Astrocyte (in vitro differentiated cells and primary cell): ENCODE data around the gene COL12A1. TPM values are rescaled to one million over a fixed set of nuclear protein-coding genes. Genes with fewer than 3 reads are reported as not detected.

Experiments used
- DNase-seq: peaks from one replicate; pipeline ENCODE4 v3.0.0-alpha.2; 2010; ENCODE audit warnings: low read depth
- FAIRE-seq: peaks from 2 replicates; lab custom pipeline; 2011; peaks lifted over from hg19 to GRCh38; lab: Jason Lieb, UNC
- H2AFZ ChIP-seq: 2 replicates; pipeline ENCODE4 v1.6.0; 2012; ENCODE audit warnings: low read depth, low read length, inconsistent platforms
- H3K27ac ChIP-seq: 2 replicates; pipeline ENCODE4 v1.5.1; 2011; ENCODE audit warnings: low read depth, low read length, inconsistent platforms
- H3K27me3 ChIP-seq: 2 replicates; pipeline ENCODE4 v1.6.0; 2011; ENCODE audit warnings: low read length, inconsistent platforms; ENCODE audit not compliant: insufficient read depth
- H3K36me3 ChIP-seq: 2 replicates; pipeline ENCODE4 v1.5.1; 2011; ENCODE audit warnings: low read length, inconsistent platforms; ENCODE audit not compliant: insufficient read depth
- H3K4me1 ChIP-seq: 2 replicates; pipeline ENCODE4 v1.5.1; 2011; ENCODE audit warnings: low read length, inconsistent platforms; ENCODE audit not compliant: insufficient read depth
- H3K4me2 ChIP-seq: 2 replicates; pipeline ENCODE4 v1.6.0; 2012; ENCODE audit warnings: low read length, inconsistent platforms
- H3K4me3 ChIP-seq: 2 replicates; pipeline ENCODE4 v1.5.1; 2011; ENCODE audit warnings: low read depth, mild to moderate bottlenecking, low read length, inconsistent platforms; ENCODE audit not compliant: insufficient read depth
- H3K79me2 ChIP-seq: 2 replicates; pipeline ENCODE4 v1.6.0; 2012; ENCODE audit warnings: mild to moderate bottlenecking, low read length, inconsistent platforms; ENCODE audit not compliant: insufficient read depth
- H3K9ac ChIP-seq: 2 replicates; pipeline ENCODE4 v1.6.0; 2012; ENCODE audit warnings: mild to moderate bottlenecking, low read length, inconsistent platforms
- H3K9me3 ChIP-seq: 2 replicates; pipeline ENCODE4 v1.5.1; 2012; ENCODE audit warnings: low read depth, mild to moderate bottlenecking, low read length, inconsistent platforms; ENCODE audit not compliant: insufficient read depth
- H4K20me1 ChIP-seq: 2 replicates; pipeline ENCODE4 v1.6.0; 2012; ENCODE audit warnings: low read length, inconsistent platforms; ENCODE audit not compliant: insufficient read depth
- H3K27ac Mint-ChIP-seq: one replicate; pipeline ENCODE4 v1.8.0; 2021; ENCODE audit warnings: mild to moderate bottlenecking, mixed read lengths; ENCODE audit not compliant: unreplicated experiment
- H3K27me3 Mint-ChIP-seq: one replicate; pipeline ENCODE4 v1.8.0; 2021; ENCODE audit warnings: low read depth, mixed read lengths; ENCODE audit not compliant: unreplicated experiment
- H3K36me3 Mint-ChIP-seq: one replicate; pipeline ENCODE4 v1.8.0; 2021; ENCODE audit warnings: low read depth, mixed read lengths; ENCODE audit not compliant: unreplicated experiment
- H3K4me1 Mint-ChIP-seq: one replicate; pipeline ENCODE4 v1.8.0; 2021; ENCODE audit warnings: low read depth, mixed read lengths; ENCODE audit not compliant: unreplicated experiment
- H3K4me3 Mint-ChIP-seq: one replicate; pipeline ENCODE4 v1.8.0; 2021; ENCODE audit warnings: mild to moderate bottlenecking, moderate library complexity, mixed read lengths; ENCODE audit not compliant: unreplicated experiment
- H3K9me3 Mint-ChIP-seq: one replicate; pipeline ENCODE4 v1.8.0; 2021; ENCODE audit warnings: mild to moderate bottlenecking, mixed read lengths; ENCODE audit not compliant: unreplicated experiment
- EZH2 ChIP-seq: IDR thresholded peaks from 2 replicates; pipeline ENCODE4 v1.6.1; 2012; ENCODE audit warnings: mild to moderate bottlenecking, low read length, inconsistent platforms; ENCODE audit not compliant: insufficient read depth
- total RNA-seq: library from RNA; stranded (reverse); gene quantifications from 2 replicates; pipeline ENCODE4 v1.2.1, GENCODE V29; 2021
- TF ChIP-seq, protein P1 (sequence below): IDR thresholded peaks from 2 replicates; pipeline ENCODE4 v1.5.1; 2011; ENCODE audit warnings: low read depth, mild to moderate bottlenecking, inconsistent platforms, low read length, moderate library complexity; ENCODE audit not compliant: insufficient read depth

The COL12A1 gene
- total RNA-seq, 1 donor from 2014 or later: 106 TPM

DNA sequence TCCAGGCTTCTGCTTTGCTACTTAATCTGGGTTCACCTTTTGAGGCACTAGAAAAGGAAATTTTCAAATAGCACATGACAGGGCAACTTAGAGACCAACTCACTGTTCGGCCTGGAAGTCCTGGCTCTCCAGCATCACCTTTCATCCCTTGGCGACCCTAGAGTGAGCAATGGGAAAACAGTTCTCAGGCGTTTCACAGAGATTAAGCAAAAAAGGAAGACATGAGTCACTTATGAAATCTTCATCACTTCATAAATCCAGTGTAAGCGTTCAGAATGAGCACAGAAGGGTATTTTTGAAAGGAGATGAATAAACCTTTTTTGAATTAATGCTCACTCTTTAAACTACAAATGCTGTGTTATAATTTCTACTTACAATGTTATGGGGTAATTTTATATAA is 104.0 kb downstream of the COL12A1 start:
- Histone ChIP-seq H2AFZ (no peak overlapping the region), H3K4me2 (peak overlapping the region; percentile 22), H3K4me1 (peaks cover 27% of the 10 kb centered on the region), H3K9me3 (no peaks in the 10 kb centered on the region), H3K4me3 (no peak overlapping the region), H3K9ac (peak overlapping the region; percentile 19), H4K20me1 (no peaks in the 10 kb centered on the region), H3K27me3 (no peaks in the 10 kb centered on the region), H3K36me3 (peaks cover 17% of the 10 kb centered on the region), H3K27ac (peak overlapping the region; percentile 74), H3K79me2 (no peaks in the 10 kb centered on the region)
- Mint-ChIP-seq H3K4me3 (no peak overlapping the region), H3K4me1 (peaks cover 15% of the 10 kb centered on the region), H3K27ac (no peak overlapping the region), H3K27me3 (no peaks in the 10 kb centered on the region), H3K9me3 (no peaks in the 10 kb centered on the region), H3K36me3 (peaks cover 7% of the 10 kb centered on the region)
- FAIRE-seq (peak; percentile 65), DNase-seq (peak; percentile 81)
- TF ChIP-seq, protein P1, sequence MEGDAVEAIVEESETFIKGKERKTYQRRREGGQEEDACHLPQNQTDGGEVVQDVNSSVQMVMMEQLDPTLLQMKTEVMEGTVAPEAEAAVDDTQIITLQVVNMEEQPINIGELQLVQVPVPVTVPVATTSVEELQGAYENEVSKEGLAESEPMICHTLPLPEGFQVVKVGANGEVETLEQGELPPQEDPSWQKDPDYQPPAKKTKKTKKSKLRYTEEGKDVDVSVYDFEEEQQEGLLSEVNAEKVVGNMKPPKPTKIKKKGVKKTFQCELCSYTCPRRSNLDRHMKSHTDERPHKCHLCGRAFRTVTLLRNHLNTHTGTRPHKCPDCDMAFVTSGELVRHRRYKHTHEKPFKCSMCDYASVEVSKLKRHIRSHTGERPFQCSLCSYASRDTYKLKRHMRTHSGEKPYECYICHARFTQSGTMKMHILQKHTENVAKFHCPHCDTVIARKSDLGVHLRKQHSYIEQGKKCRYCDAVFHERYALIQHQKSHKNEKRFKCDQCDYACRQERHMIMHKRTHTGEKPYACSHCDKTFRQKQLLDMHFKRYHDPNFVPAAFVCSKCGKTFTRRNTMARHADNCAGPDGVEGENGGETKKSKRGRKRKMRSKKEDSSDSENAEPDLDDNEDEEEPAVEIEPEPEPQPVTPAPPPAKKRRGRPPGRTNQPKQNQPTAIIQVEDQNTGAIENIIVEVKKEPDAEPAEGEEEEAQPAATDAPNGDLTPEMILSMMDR: no peak
- no peak for TF ChIP-seq EZH2

DNA sequence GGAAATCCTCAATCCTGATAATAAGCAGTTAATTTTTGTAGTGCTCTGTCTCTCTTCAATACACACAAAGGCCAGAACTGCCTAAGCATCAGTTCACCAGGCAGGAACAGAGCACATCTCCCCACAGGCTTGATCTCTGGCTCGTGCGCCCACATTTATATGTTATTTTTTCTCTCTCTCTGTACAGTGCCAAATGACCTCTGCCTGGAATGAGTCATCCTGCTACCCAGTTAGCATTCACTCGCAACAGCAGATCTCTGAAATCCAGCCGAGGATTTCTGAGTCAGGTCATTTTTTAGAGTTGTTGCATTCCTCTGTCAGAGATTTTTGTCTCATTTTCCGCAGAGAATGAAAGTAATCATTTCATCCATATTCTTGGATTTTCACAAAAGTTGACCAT is 107.1 kb downstream of the COL12A1 start:
- Mint-ChIP-seq H3K4me3 (no peak overlapping the region), H3K4me1 (peaks cover 16% of the 10 kb centered on the region), H3K9me3 (no peaks in the 10 kb centered on the region), H3K27me3 (no peaks in the 10 kb centered on the region), H3K27ac (peak overlapping the region; percentile 84), H3K36me3 (peaks cover 11% of the 10 kb centered on the region)
- H3K27me3 ChIP-seq: no peaks in the 10 kb centered on the region
- H2AFZ ChIP-seq: no peak overlapping the region
- H3K4me3 ChIP-seq: no peak overlapping the region
- TF ChIP-seq EZH2: no peak
- TF ChIP-seq, protein P1: no peak
- peak overlapping the region; percentile 54 for H3K27ac ChIP-seq
- peak overlapping the region; percentile 57 for H3K4me2 ChIP-seq
- H3K9ac ChIP-seq: peak overlapping the region; percentile 2
- no peaks in the 10 kb centered on the region for H3K79me2 ChIP-seq
- DNase-seq: peak; percentile 97
- H3K36me3 ChIP-seq: peaks cover 5% of the 10 kb centered on the region
- peaks cover 27% of the 10 kb centered on the region for H3K4me1 ChIP-seq
- H3K9me3 ChIP-seq: no peaks in the 10 kb centered on the region
- H4K20me1 ChIP-seq: no peaks in the 10 kb centered on the region
- FAIRE-seq: peak; percentile 99

GRCh38 chr6:75096966-75097365 is 108.9 kb downstream of the COL12A1 start:
- peaks cover 20% of the 10 kb centered on the region for H3K4me1 ChIP-seq
- H4K20me1 ChIP-seq: no peaks in the 10 kb centered on the region
- no peak for TF ChIP-seq EZH2
- TF ChIP-seq, protein P1: no peak
- DNase-seq: no peak
- no peaks in the 10 kb centered on the region for H3K9me3 ChIP-seq
- no peak overlapping the region for H2AFZ ChIP-seq
- Mint-ChIP-seq H3K27me3 (no peaks in the 10 kb centered on the region), H3K4me1 (peaks cover 16% of the 10 kb centered on the region), H3K4me3 (peak overlapping the region; percentile 16), H3K27ac (no peak overlapping the region), H3K36me3 (peaks cover 10% of the 10 kb centered on the region), H3K9me3 (no peaks in the 10 kb centered on the region)
- no peak overlapping the region for H3K4me2 ChIP-seq
- no peaks in the 10 kb centered on the region for H3K79me2 ChIP-seq
- FAIRE-seq: no peak
- H3K36me3 ChIP-seq: peaks cover 5% of the 10 kb centered on the region
- no peak overlapping the region for H3K4me3 ChIP-seq
- H3K9ac ChIP-seq: no peak overlapping the region
- H3K27me3 ChIP-seq: no peaks in the 10 kb centered on the region
- H3K27ac ChIP-seq: no peak overlapping the region
